ENCODE data around the gene SLC22A7.

The SLC22A7 gene

GRCh38 chr6:43297644-43298564 is at the start of gene SLC22A7:
Gene SLC22A7 (plus strand): TSS chr6:43298260. CDS start chr6:43298359, 99 bp downstream.
- no peak for DNase-seq

- no peak for DNase-seq
Measured at GRCh38 chr6:43248791-43249190, 49.3 kb upstream of the SLC22A7 start.

- DNase-seq: no peak
Measured at GRCh38 chr6:43250992-43251373, 47.1 kb upstream of the SLC22A7 start.

- DNase-seq: no peak
Measured at GRCh38 chr6:43253401-43253800, 44.7 kb upstream of the SLC22A7 start.

GRCh38 chr6:43254138-43254817 is 43.8 kb upstream of the SLC22A7 start:
- DNase-seq: peak; percentile 17 to 28

- no peak for DNase-seq
Measured at GRCh38 chr6:43254846-43255245, 43.2 kb upstream of the SLC22A7 start.

- DNase-seq: no peak
Measured at GRCh38 chr6:43255408-43256054, 42.5 kb upstream of the SLC22A7 start.

- no peak for DNase-seq
Measured at GRCh38 chr6:43256670-43257366, 41.2 kb upstream of the SLC22A7 start.

- DNase-seq: peak; percentile 23 to 35
Measured at GRCh38 chr6:43257367-43258145, 40.5 kb upstream of the SLC22A7 start.

GRCh38 chr6:43258180-43258579 is 39.9 kb upstream of the SLC22A7 start:
- DNase-seq: no peak

- no peak for DNase-seq
Measured at GRCh38 chr6:43258807-43259686, 39.0 kb upstream of the SLC22A7 start.

GRCh38 chr6:43260791-43261190 is 37.3 kb upstream of the SLC22A7 start:
- DNase-seq: no peak

- no peak for DNase-seq
Measured at GRCh38 chr6:43261198-43261597, 36.9 kb upstream of the SLC22A7 start.

GRCh38 chr6:43262000-43262779 is 35.9 kb upstream of the SLC22A7 start:
- no peak for DNase-seq

- no peak for DNase-seq
Measured at GRCh38 chr6:43262780-43263313, 35.2 kb upstream of the SLC22A7 start.

- DNase-seq: peak; percentile 81 to 86
Measured at GRCh38 chr6:43263314-43264178, 34.5 kb upstream of the SLC22A7 start.

- no peak for DNase-seq
Measured at GRCh38 chr6:43264599-43265145, 33.4 kb upstream of the SLC22A7 start.

GRCh38 chr6:43265564-43265963 is 32.5 kb upstream of the SLC22A7 start:
- no peak for DNase-seq
